ACHN (cell line): ENCODE measurements around the gene LRRC25.
A peak's percentile ranks its signal among the peaks of the same experiment; 100 is the strongest.

Experiments used
- DNase-seq: peaks from one replicate; pipeline ENCODE4 v3.0.0-alpha.2; 2015
- in situ Hi-C: cut with HindIII; loops from 2 replicates; pipeline ENCODE4 v1.10.0; 2017; ENCODE audit warnings: low sequenced_read_pairs, low pct_ligation_motif_present, low pct_unique_long_range_greater_than_20kb

Gene LRRC25

DNA sequence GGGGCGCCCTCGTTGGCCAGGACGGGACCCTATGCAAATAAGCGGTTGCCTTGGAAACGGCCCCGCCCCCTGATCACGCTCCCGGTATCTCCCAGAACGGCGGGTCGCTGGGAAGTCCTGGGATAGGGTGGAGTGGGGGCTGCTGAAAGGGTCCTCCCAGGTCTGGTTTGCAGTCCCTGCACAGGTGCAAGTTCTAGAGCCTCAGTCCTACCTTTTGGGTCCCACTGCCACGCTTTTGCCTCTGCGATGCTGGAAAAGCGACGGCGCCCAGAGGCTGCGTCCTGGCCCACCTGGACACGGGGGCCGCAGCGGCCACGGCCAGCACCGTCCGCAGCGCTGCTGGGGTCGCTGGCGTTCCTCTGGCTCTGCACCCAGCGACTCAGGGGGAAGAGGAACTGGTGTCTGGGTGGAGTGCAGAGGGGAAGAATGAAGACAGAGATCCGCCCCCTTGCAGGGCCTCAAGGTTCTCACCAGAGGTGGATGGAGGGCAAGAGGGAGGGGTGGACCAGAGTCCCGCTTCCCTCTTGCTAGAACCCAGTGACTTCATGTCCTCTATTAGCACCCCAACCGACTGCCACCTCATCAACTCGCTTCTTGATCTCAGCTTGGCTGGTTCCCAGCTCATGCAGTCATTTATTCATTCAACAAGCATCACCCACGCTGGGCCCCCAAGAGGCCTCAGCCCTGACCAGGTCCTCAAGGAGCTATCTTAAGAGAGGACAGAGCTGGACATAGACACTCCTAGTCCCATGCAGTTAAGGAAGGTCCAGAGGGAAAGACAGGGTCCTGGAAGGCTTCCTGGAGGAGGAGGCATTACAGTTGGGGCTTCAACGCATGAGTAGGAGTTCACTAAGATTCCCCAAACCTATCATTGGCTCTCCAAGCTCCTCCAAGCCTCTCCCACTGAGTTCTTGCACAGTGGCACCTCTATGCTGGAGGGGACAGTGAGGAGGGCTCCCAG is at the start of gene LRRC25:
LRRC25 (minus strand) TSS at position 381 of the 961 bp plus-strand sequence. CDS start 659 bp downstream, outside the sequence.
- in situ Hi-C loops: no loop called here
- DNase-seq: no peak

GRCh38 chr19:18446811-18447359 is 49.5 kb upstream of the LRRC25 start:
- in situ Hi-C loops: no loop called here
- DNase-seq: no peak

DNA sequence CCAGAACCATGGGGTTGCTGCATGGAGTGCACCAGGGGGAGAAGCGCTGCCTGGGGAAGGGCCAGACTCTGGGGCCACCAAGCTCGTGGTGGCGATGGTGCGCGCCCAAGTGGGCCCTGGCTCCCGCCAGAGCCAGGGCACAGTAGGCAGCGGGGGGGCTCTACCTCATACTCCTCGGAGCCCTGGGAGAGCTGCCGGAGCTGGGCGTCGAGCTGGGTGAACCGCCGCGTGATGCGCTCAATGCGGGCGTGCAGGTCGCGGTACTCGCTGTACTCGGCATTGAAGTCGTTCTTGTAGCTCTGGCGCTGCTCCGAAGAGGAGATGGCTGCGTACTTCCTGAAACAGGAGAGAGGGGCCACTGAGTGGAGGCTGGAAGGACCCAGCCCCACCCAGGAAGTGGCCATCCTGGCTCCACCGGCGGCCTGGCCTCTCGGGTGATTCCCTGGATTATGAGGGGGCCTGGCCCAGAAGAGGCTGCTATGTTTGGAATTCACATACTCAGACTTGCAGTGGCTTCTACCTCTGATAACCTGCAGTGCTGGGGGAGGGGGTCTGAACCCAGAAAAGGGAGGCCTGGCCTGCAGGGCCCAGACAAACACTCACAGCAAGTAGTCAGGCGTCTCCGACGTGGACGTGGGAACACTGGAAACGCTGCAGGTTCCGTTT is 48.9 kb upstream of the LRRC25 start:
- no peak for DNase-seq
- in situ Hi-C loops: no loop called here

GRCh38 chr19:18445262-18445948 is 48.0 kb upstream of the LRRC25 start:
- no peak for DNase-seq
- in situ Hi-C loops: no loop called here

- no peak for DNase-seq
- in situ Hi-C loops: no loop called here
Observed at GRCh38 chr19:18444513-18444912, 47.1 kb upstream of the LRRC25 start.

- in situ Hi-C loops: no loop called here
- DNase-seq: no peak
Observed at GRCh38 chr19:18443831-18444230, 46.4 kb upstream of the LRRC25 start.

GRCh38 chr19:18443406-18443805 is 46.0 kb upstream of the LRRC25 start:
- DNase-seq: no peak
- in situ Hi-C loops: no loop called here

- in situ Hi-C loops: no loop called here
- no peak for DNase-seq
Observed at GRCh38 chr19:18442941-18443340, 45.5 kb upstream of the LRRC25 start.

DNA sequence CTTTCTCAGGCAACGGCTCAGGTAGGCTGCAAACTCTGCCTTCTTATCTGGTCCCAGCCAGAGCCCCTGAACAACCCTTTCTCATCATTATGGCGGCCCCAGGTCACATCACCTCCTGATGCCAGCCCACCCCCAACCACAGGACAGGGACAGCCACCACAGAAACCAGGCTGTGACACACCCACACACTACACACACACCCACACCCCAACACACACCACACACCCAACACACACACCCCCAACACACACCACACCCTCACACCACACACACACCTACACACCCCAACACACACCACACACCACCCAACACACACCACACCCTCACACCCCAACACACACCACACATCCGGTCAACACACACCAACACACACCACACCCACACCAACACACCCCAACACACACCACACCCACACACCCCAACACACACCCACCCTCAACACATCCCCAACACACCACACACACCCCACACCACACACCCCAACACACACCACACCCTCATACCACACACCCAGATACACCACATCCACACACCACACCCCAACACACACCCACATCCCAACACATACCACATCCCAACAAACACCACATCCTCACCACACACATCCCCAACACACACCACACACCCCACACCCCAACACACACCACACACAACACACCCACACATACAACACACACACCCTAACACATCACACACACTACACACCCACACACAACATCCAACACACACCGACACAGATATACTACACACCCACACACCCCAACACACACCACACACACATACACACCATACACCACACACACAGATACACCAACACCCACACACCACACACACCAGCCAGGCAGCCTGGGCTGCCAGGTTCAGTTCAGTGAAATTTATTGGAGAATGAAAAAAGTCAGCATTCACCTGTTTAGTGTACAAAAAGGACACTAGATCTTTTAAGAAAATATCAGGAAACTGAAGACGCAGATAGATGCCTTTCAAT is 44.7 kb upstream of the LRRC25 start:
- no peak for DNase-seq
- in situ Hi-C loops: no loop called here

- no peak for DNase-seq
- in situ Hi-C loops: no loop called here
Observed at GRCh38 chr19:18440936-18441803, 43.7 kb upstream of the LRRC25 start.

DNA sequence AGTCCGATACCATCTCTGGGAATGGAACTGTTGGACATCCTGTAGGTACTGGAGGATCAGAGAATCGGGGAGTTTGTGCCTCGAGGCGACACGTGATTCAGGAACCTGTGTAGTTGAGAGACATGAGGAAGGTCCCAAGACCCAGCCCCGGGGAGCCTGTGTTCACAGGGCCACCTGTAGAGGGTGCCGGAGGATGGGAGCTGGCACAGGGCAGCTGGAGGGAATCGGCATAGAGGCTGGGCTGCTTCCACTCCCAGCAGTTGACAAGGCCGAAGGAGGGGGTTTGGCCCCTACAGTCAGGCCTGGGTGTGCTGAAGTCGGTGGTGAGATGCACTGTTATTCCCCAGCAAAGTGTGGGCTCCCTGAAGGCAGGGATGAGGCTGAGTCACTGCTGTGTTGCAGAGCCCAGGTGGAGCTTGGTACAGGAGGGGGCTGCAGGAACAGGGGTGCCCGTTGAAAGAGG is 43.0 kb upstream of the LRRC25 start:
- in situ Hi-C loops: no loop called here
- DNase-seq: no peak

- DNase-seq: no peak
- in situ Hi-C loops: no loop called here
Observed at GRCh38 chr19:18439910-18440237, 42.5 kb upstream of the LRRC25 start.

GRCh38 chr19:18439025-18439909 is 41.8 kb upstream of the LRRC25 start:
- in situ Hi-C loops: no loop called here
- DNase-seq: no peak

DNA sequence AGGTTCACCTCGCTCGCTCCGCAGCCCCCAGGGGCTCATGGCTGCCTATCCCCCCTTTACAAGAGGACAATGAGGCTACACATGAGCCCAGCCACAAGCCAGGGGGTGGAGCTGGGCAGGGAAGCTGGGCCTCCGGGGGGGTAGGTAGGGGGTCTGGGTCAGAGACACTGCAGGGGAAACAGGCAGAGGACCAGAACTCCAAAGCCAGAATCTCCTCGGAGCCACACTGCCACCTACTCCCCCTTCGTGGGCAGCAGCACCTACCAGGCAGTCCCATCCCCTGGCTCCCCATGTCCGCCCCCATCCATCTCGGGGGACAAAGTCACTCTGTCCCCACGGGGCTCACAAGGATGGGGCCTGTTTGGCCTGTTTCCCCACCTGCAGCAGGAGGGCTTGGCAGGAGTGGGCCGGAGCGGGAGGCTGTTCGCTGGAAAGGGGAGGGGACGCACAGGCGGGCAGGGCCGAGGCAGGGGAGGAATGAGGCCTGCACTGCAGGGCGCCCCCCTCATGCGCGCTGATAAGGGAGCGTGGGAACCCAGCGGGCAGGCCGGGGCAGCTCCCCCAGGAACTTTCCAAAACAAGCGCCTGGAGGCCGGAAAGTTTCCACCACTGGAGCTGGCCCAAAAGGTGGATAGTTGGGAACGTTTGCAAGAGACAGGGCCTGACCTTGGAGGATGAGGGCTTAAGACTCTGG is 41.1 kb upstream of the LRRC25 start:
- in situ Hi-C loops: no loop called here
- DNase-seq: no peak

GRCh38 chr19:18437491-18438330 is 40.3 kb upstream of the LRRC25 start, which contains the start of gene ISYNA1:
TSS of gene ISYNA1 (minus strand) at chr19:18438133. CDS start at chr19:18437979, 154 bp downstream.
- in situ Hi-C loops: no loop called here
- peak; percentile 57 for DNase-seq
